Activated B cell treated with CpG ODN at 0.5 μM for 24 hours (primary cell): ENCODE measurements around the gene FOXO4. TPM values are rescaled to one million over a fixed set of nuclear protein-coding genes. Genes with fewer than 3 reads are reported as not detected.
"Not testable (repeated sequence)": the region's sequence is repeated elsewhere in the genome, so short reads cannot be mapped to it uniquely, and the experiment has no call there.

Experiments used
- ATAC-seq: fragments of 200-7000 bp; cut with Tn5 transposase; one replicate; pipeline ENCODE4 v1.10.0; 2021; ENCODE audit warnings: low read depth, mild to moderate bottlenecking, moderate library complexity
- CTCF ChIA-PET: fragments of 350-600 bp; sonication (Branson Sonifier 250); formaldehyde crosslinking; loops from one replicate; lab custom pipeline; 2021; ENCODE audit warnings: antibody characterized with exemption; lab: Charles Lee
- POLR2A ChIA-PET: fragments of 350-600 bp; sonication (Branson Sonifier 250); formaldehyde crosslinking; loops from one replicate; lab custom pipeline; 2021; ENCODE audit warnings: antibody characterized with exemption; lab: Charles Lee
- DNase-seq: peaks from one replicate; pipeline ENCODE4 v3.0.0; 2022
- H3K27ac Mint-ChIP-seq: one replicate; pipeline ENCODE4 v1.8.0; 2020; ENCODE audit warnings: mixed read lengths
- H3K27me3 Mint-ChIP-seq: one replicate; pipeline ENCODE4 v1.8.0; 2021; ENCODE audit warnings: mixed read lengths
- H3K36me3 Mint-ChIP-seq: one replicate; pipeline ENCODE4 v1.8.0; 2021; ENCODE audit warnings: low read depth, mixed read lengths
- H3K4me1 Mint-ChIP-seq: one replicate; pipeline ENCODE4 v1.8.0; 2021; ENCODE audit warnings: mixed read lengths
- H3K4me3 Mint-ChIP-seq: one replicate; pipeline ENCODE4 v1.8.0; 2020; ENCODE audit warnings: mild to moderate bottlenecking, mixed read lengths
- H3K9me3 Mint-ChIP-seq: one replicate; pipeline ENCODE4 v1.8.0; 2020; ENCODE audit warnings: mixed read lengths
- intact Hi-C: fragments of 100-400 bp; cut with micrococcal nuclease; formaldehyde crosslinking; loops from one replicate; pipeline ENCODE4 v1.15.1; 2024
- total RNA-seq: library from RNA; stranded (reverse); gene quantifications from 2 replicates; pipeline ENCODE4 v1.2.3, GENCODE V29; 2022
- TF ChIP-seq, protein P1 (sequence below): fragments of 200-600 bp; IDR thresholded peaks from one replicate; pipeline ENCODE4 v1.8.0; 2022; ENCODE audit warnings: antibody characterized with exemption, mild to moderate bottlenecking

The FOXO4 gene, protein sequence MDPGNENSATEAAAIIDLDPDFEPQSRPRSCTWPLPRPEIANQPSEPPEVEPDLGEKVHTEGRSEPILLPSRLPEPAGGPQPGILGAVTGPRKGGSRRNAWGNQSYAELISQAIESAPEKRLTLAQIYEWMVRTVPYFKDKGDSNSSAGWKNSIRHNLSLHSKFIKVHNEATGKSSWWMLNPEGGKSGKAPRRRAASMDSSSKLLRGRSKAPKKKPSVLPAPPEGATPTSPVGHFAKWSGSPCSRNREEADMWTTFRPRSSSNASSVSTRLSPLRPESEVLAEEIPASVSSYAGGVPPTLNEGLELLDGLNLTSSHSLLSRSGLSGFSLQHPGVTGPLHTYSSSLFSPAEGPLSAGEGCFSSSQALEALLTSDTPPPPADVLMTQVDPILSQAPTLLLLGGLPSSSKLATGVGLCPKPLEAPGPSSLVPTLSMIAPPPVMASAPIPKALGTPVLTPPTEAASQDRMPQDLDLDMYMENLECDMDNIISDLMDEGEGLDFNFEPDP
- 10.1 and 16.1 TPM in 2 replicates for total RNA-seq

DNA sequence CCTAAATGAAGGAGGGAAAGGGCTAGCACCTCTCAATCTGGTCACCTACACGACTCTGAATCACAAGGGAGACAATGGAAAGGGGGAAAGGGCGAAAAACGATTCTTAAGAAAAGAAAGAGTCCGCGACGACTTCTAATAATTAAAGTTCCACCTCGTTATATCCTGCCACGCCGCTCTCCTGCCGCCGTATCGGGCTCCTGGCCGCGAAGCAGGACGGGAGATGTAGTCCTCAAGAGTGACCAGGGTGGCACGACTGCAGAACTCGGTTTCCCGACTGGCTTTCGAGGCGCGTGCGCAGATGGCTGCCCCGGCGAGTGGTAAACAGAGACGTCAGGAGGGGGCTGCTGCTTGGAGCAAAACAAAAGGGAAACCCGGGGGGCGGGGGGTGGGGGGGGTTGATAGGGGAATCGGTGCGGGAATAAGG is at the start of gene FOXO4:
TSS of gene FOXO4 (plus strand) at position 297 of the 426 bp plus-strand sequence. CDS start 678 bp downstream, outside the sequence.
- peak; percentile 72 for DNase-seq
- H3K27ac Mint-ChIP-seq = peak within 1 kb of the TSS; percentile 93
- H3K27me3 Mint-ChIP-seq = no peaks in the 10 kb centered on the region
- peak within 1 kb of the TSS; percentile 95 for H3K4me3 Mint-ChIP-seq
- no peaks in the 10 kb centered on the region for H3K9me3 Mint-ChIP-seq
- TF ChIP-seq, protein P1, sequence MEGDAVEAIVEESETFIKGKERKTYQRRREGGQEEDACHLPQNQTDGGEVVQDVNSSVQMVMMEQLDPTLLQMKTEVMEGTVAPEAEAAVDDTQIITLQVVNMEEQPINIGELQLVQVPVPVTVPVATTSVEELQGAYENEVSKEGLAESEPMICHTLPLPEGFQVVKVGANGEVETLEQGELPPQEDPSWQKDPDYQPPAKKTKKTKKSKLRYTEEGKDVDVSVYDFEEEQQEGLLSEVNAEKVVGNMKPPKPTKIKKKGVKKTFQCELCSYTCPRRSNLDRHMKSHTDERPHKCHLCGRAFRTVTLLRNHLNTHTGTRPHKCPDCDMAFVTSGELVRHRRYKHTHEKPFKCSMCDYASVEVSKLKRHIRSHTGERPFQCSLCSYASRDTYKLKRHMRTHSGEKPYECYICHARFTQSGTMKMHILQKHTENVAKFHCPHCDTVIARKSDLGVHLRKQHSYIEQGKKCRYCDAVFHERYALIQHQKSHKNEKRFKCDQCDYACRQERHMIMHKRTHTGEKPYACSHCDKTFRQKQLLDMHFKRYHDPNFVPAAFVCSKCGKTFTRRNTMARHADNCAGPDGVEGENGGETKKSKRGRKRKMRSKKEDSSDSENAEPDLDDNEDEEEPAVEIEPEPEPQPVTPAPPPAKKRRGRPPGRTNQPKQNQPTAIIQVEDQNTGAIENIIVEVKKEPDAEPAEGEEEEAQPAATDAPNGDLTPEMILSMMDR = no peak
- POLR2A ChIA-PET = interaction anchor here (0.9 to 4.0 kb wide), 3 partner anchors 16 to 270 kb away, joined by 3 to 36 read pairs (median 13); partner anchors contain the start of genes IL2RG, MED12 and TAF1
- intact Hi-C loops = loop anchor here (1.0 to 10.0 kb wide), 5 partner anchors 23 to 961 kb away; partner anchors contain the start of genes IGBP1, MED12, SNX12 and TAF1
- peaks cover 26% of the 10 kb centered on the region for H3K4me1 Mint-ChIP-seq
- ATAC-seq = peak; percentile 90
- CTCF ChIA-PET = no interaction called here
- peaks cover 2% of the 10 kb centered on the region for H3K36me3 Mint-ChIP-seq

DNA sequence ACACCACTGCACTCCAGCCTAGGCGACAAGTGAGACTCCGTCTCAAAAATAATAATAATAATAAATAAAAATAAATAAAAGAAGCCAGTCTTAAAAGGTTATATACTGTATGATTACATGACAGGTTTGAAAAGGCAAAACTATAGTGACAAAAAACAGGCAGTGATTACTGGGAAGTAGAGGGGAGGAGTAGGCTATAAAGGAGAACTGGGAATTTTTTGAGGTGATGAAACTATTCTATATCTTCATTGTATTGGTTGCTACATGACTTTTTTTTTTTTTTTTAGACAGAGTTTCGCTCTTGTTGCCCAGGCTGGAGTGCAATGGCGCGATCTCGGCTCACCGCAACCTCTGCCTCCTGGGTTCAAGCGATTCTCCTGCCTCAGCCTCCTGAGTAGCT is 47.8 kb upstream of the FOXO4 start:
- CTCF ChIA-PET, intact Hi-C loops, POLR2A ChIA-PET, H3K4me1 Mint-ChIP-seq, H3K27me3 Mint-ChIP-seq, ATAC-seq, H3K9me3 Mint-ChIP-seq, H3K36me3 Mint-ChIP-seq, H3K27ac Mint-ChIP-seq, DNase-seq, H3K4me3 Mint-ChIP-seq: not testable (repeated sequence)

DNA sequence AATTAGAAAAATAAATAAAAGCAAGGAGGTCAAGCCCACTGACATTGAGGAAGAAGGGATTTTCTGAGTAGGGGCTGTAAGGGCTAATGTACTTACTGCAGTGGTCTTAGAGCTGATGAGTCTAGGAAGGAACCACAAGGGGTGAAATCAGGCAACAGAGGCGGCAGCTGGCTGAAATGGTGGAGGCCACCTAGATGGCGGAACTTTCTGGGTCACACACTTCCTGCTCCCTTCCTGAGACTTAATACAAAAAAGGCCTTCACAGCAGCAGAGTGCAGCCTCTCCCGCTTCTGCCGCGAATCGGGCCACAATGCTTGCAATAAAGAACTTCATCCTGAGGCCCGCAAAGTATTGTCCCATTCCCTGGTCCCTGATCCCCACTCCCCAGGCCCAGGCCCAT is 42.9 kb upstream of the FOXO4 start:
- Mint-ChIP-seq H3K9me3 (no peaks in the 10 kb centered on the region), H3K27me3 (no peaks in the 10 kb centered on the region), H3K4me3 (peak overlapping the region; percentile 62), H3K27ac (no peak overlapping the region), H3K4me1 (peaks cover 9% of the 10 kb centered on the region), H3K36me3 (peaks cover 8% of the 10 kb centered on the region)
- ChIA-PET POLR2A (interaction anchor here (0.6 to 1.6 kb wide), 3 partner anchors 13 to 107 kb away, joined by 4 to 12 read pairs (median 4); partner anchors contain the start of gene SNX12), CTCF (no interaction called here)
- intact Hi-C loops = no loop called here
- TF ChIP-seq, protein P1 = no peak
- ATAC-seq (peak; percentile 21), DNase-seq (no peak)

DNA sequence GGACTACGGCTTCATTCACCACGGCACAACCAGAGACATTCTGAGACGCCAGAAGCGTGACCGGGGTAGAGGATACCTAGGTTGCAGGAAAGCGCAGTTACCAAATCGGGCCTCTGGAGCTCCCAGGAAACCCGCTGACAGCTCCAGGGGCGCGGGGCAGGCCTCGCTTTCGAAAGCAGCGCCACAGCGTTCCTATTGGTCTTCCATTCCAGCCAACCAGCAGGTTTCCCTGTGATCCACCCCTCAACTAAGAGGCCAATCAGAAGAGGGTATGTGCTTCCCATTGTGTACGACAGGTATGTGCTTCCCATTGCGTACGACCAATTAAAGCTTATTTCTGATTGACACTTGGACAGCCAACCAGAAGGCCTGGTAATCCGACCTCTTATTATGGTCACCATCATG is 42.4 kb upstream of the FOXO4 start:
- H3K4me3 Mint-ChIP-seq = peak overlapping the region; percentile 62
- ATAC-seq (peak; percentile 72), DNase-seq (no peak)
- peaks cover 11% of the 10 kb centered on the region for H3K4me1 Mint-ChIP-seq
- H3K9me3 Mint-ChIP-seq = no peaks in the 10 kb centered on the region
- no peaks in the 10 kb centered on the region for H3K27me3 Mint-ChIP-seq
- H3K27ac Mint-ChIP-seq = no peak overlapping the region
- intact Hi-C loops = no loop called here
- CTCF ChIA-PET = no interaction called here
- H3K36me3 Mint-ChIP-seq = peaks cover 12% of the 10 kb centered on the region
- TF ChIP-seq, protein P1 = no peak
- POLR2A ChIA-PET = interaction anchor here (0.6 to 1.6 kb wide), 3 partner anchors 13 to 107 kb away, joined by 4 to 12 read pairs (median 4); partner anchors contain the start of gene SNX12

DNA sequence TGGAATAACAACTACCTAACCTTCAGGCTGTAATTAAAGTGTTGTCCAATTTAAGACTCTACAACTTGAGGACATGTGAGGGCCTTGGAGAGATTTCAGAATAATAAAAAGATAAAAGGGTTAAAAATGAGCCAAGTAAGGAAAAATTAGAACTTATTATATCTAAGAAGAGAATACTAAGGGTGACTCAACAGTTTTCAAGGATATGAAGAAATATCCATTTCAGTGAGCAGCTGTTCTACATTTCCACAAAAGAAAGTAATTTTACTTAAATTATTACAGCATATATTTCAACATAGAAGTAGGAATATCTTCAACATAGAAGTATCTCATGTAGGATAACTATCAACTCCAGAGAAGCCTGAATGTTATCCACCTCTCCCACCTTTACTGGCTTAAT is 38.8 kb upstream of the FOXO4 start:
- ChIA-PET CTCF (no interaction called here), POLR2A (no interaction called here)
- Mint-ChIP-seq H3K4me3 (no peak overlapping the region), H3K9me3 (no peaks in the 10 kb centered on the region), H3K36me3 (peaks cover 40% of the 10 kb centered on the region), H3K27me3 (no peaks in the 10 kb centered on the region), H3K4me1 (peaks cover 16% of the 10 kb centered on the region), H3K27ac (no peak overlapping the region)
- intact Hi-C loops = no loop called here
- TF ChIP-seq, protein P1 = no peak
- DNase-seq (no peak), ATAC-seq (no peak)
